Kidney epithelial cell (primary cell): Measurements from ENCODE around the gene ZBED4. TPM values are rescaled to one million over a fixed set of nuclear protein-coding genes. Genes with fewer than 3 reads are reported as not detected.

Source experiments
- DNase-seq: peaks from one replicate; pipeline ENCODE4 v3.0.0-alpha.2; 2010; ENCODE audit warnings: low read depth
- H3K27me3 ChIP-seq: 2 replicates; pipeline ENCODE4 v1.6.0; 2011; ENCODE audit warnings: low read length; ENCODE audit not compliant: control insufficient read depth, insufficient read depth
- H3K36me3 ChIP-seq: 2 replicates; pipeline ENCODE4 v1.5.1; 2011; ENCODE audit warnings: low read length; ENCODE audit not compliant: control insufficient read depth, insufficient read depth
- H3K4me3 ChIP-seq: 2 replicates; pipeline ENCODE4 v1.5.1; 2011; ENCODE audit warnings: low read depth, mild to moderate bottlenecking, control low read depth, low read length
- total RNA-seq: library from RNA; depleted of rRNA; stranded (reverse); fragments of >200 nt; gene quantifications from 2 replicates; pipeline ENCODE4 v1.2.3, GENCODE V29; 2015
- TF ChIP-seq, protein P1 (sequence below): IDR thresholded peaks from 2 replicates; pipeline ENCODE4 v1.5.1; 2011; ENCODE audit warnings: mild to moderate bottlenecking, moderate library complexity, low read length, control low read depth, inconsistent platforms; ENCODE audit not compliant: insufficient read depth, poor library complexity, severe bottlenecking

The ZBED4 gene
- total RNA-seq, 1 donor from 2014 or later, result 28.8 TPM

DNA sequence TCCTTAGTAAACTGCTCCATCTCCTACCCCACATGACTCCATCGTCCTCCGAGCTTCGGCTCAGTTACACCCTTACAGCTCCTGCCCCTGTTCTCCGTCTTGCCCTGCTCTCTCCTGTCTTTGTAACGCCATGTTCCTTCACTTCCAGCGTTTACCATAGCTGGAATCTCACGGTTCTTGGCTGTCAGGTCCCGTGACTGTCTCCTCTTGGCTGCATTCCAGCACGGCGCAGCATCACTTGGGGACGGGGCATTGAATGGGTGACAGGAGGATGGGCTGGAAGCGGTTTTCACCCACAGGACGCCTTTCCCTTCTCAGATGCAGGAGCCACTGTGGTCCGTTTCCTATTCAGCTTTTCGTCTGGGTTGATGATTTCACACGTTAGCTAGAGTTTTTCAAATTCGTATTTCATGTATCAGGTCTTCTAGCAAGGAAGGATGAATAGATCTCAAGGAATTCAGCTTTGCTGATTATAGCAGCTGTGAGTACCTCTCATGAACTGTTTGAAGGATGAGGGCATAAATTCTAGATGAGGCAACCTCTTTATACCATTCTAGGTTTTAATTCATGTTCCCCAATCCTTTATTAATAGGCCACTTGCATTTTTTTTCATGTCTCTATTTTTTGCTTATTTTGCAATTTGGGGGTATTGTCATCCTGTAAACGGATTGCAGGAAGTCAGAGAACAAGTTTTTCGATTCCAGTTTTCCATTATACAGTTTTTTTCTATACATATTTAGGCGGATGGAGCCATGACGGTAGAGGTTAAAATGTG lies 29.1 kb downstream of the ZBED4 start:
- DNase-seq, result no peak
- peaks cover 2% of the 10 kb centered on the region for H3K36me3 ChIP-seq
- no peak overlapping the region for H3K4me3 ChIP-seq
- H3K27me3 ChIP-seq, result no peaks in the 10 kb centered on the region
- TF ChIP-seq, protein P1, sequence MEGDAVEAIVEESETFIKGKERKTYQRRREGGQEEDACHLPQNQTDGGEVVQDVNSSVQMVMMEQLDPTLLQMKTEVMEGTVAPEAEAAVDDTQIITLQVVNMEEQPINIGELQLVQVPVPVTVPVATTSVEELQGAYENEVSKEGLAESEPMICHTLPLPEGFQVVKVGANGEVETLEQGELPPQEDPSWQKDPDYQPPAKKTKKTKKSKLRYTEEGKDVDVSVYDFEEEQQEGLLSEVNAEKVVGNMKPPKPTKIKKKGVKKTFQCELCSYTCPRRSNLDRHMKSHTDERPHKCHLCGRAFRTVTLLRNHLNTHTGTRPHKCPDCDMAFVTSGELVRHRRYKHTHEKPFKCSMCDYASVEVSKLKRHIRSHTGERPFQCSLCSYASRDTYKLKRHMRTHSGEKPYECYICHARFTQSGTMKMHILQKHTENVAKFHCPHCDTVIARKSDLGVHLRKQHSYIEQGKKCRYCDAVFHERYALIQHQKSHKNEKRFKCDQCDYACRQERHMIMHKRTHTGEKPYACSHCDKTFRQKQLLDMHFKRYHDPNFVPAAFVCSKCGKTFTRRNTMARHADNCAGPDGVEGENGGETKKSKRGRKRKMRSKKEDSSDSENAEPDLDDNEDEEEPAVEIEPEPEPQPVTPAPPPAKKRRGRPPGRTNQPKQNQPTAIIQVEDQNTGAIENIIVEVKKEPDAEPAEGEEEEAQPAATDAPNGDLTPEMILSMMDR, result no peak

DNA sequence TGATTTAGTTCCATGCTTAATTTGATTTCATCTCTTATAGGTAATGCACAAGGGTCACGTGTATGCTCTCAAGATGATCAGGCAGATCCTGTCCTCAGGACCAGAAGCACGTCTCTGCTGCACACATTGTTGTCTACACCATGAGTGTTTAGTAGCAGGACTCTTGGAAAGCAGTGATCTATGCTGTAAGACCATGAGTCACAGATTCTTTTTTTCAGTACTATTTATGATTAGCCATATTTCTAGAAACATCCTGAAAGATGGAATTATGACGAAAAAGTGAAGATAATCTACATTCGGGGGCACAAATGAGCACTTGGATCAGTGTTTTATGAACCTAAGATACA lies 29.6 kb downstream of the ZBED4 start:
- Histone ChIP-seq H3K4me3 (no peak overlapping the region), H3K27me3 (no peaks in the 10 kb centered on the region), H3K36me3 (peaks cover 2% of the 10 kb centered on the region)
- TF ChIP-seq, protein P1, result no peak
- no peak for DNase-seq

DNA sequence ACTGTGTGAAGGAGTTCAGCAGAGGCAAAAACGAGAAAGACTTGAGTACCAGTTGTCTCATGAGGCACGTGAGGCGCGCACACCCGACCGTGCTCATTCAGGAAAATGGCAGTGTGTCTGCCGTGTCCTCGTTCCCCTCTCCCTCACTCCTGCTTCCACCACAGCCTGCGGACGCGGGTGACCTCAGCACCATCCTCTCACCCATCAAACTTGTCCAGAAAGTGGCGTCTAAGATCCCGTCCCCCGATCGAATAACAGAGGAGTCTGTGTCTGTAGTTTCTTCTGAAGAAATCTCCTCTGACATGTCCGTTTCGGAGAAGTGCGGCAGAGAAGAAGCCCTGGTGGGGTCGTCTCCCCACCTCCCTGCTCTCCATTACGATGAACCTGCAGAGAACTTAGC lies 30.4 kb downstream of the ZBED4 start:
- H3K4me3 ChIP-seq, result no peak overlapping the region
- H3K36me3 ChIP-seq, result peaks cover 4% of the 10 kb centered on the region
- DNase-seq, result no peak
- TF ChIP-seq, protein P1, result no peak
- no peaks in the 10 kb centered on the region for H3K27me3 ChIP-seq

DNA sequence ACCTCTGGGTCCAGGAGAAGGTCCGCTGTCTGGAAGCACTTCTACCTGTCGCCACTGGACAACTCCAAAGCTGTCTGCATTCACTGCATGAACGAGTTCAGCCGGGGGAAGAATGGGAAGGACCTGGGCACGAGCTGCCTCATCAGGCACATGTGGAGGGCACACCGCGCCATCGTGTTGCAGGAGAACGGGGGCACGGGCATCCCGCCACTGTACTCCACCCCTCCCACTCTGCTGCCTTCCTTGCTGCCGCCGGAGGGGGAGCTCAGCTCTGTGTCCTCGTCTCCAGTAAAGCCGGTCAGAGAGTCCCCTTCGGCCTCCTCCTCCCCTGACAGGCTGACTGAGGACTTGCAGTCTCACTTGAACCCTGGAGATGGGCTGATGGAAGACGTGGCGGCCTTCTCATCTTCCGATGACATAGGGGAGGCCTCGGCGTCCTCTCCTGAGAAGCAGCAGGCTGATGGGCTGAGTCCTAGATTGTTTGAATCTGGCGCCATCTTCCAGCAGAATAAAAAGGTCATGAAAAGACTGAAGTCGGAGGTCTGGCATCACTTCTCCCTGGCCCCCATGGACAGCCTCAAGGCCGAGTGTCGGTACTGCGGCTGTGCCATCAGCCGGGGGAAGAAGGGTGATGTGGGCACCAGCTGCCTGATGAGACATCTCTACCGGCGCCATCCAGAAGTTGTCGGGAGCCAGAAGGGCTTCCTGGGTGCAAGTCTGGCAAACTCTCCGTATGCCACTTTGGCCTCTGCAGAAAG lies 31.0 kb downstream of the ZBED4 start:
- TF ChIP-seq, protein P1, result no peak
- Histone ChIP-seq H3K4me3 (no peak overlapping the region), H3K27me3 (no peaks in the 10 kb centered on the region), H3K36me3 (peaks cover 4% of the 10 kb centered on the region)
- DNase-seq, result no peak

DNA sequence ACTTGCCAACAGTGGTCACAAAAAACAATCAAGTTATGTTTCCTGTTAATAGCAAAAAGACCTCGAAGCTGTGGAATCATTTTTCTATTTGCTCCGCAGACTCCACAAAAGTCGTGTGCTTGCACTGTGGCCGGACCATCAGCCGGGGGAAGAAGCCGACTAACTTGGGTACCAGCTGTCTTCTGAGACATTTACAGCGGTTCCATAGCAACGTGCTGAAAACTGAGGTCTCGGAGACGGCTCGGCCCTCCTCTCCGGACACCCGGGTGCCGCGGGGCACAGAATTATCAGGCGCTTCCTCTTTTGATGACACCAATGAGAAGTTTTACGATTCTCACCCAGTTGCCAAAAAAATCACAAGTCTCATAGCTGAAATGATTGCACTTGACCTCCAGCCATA lies 31.6 kb downstream of the ZBED4 start:
- TF ChIP-seq, protein P1, result no peak
- Histone ChIP-seq H3K27me3 (no peaks in the 10 kb centered on the region), H3K4me3 (no peak overlapping the region), H3K36me3 (peaks cover 4% of the 10 kb centered on the region)
- DNase-seq, result no peak

DNA sequence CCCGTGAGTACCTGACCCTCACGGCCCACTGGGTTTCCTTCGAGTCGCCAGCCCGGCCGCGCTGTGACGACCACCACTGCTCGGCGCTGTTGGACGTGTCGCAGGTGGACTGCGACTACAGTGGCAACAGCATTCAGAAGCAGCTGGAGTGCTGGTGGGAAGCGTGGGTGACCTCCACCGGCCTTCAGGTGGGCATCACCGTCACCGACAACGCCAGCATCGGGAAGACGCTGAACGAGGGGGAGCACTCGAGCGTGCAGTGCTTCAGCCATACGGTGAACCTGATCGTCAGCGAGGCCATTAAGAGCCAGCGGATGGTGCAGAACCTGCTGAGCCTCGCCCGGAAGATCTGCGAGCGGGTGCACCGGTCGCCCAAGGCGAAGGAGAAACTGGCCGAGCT lies 32.2 kb downstream of the ZBED4 start:
- no peak overlapping the region for H3K4me3 ChIP-seq
- no peak for DNase-seq
- TF ChIP-seq, protein P1, result no peak
- H3K36me3 ChIP-seq, result peaks cover 4% of the 10 kb centered on the region
- H3K27me3 ChIP-seq, result no peaks in the 10 kb centered on the region
